Inflammatory macrophage treated with lipopolysaccharide for 1 hour (primary cell): ENCODE results near the gene ZFPM1.
A peak's percentile ranks its signal among the peaks of the same experiment; 100 is the strongest.

Source experiments
- DNase-seq, 2 donors: peaks; one replicate each; pipeline ENCODE4 v3.0.0-alpha.2; 2020 to 2022

ZFPM1 gene

DNA sequence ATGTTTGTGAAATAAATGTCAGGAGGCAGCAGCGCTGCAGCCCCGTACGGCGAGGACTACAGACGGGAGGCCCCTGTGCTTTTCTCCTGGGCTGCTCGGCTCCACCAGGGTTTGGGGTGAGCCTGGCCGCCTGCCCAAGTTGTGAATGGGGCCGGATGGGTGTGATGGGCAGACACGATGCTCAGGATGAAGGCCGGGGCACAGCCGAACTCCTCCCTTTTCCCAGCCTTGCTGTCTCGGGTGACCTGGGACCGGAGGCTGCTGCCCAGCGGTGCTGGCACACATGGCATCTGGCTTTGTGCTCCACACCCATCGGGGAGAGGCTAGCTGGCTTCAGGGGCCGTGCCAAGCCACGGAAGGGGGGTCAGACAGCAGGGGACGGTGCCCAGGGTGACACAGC, 34.2 kb upstream of the ZFPM1 start:
- DNase-seq = no peak

DNA sequence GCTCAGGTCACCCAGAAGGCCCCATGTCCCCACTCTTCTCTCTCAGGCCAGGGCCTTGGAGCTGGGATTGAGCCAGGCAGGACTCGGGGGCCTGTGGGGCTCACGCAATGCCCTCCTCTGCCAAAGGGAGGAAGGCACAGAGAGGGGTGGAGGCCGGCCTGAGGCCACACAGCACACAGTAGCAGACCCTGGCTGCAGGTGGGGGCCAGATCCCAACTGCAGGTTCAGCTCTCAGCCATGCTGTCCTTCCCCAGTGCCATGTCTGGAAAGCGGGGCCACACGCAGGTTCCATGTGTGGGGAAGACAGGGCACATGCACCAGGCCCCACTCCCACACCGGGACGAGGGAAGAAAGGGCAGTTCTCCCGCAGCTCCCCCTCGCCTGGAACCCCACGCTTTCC, 33.3 kb upstream of the ZFPM1 start:
- no peak for DNase-seq

DNA sequence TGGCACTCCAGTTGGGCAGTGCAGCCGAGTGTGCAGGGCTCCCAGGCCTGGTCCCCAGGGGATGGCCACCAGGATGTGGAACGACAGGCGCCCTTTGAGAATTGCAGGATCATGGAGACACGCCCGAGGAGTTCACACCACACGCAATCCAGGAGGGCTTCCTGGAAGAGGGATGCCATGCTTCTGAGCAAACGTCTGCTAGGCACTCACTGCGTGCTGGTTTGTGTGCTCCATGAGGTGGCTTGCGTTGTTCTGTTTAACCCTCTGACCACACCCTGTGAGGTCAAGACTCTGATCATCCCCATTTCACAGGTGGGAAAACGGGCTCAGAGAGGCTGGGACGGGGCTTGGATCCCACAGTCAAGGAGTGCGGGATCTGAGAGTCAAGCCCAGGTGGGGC, 32.6 kb upstream of the ZFPM1 start:
- DNase-seq = no peak

DNA sequence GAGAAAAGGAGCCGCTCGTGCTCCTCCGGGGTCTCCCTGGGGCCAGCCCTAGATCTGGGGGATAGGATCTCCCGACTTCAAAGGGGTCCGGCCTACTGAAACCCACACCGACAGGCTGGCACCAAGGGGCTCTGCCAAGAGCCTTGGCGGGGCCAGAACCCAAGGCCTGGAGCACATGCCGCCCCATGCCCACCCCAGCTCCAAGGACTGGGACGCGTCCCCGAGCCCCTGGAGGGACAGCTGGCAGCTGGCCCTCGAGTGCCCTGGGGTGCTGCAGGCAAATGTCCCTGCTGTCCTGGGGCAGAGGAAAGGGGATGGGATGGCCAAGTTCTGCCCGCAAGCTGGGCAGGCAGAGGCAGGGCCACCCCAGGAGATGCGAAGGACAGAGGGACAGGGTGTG, 31.8 kb upstream of the ZFPM1 start:
- DNase-seq = no peak

DNA sequence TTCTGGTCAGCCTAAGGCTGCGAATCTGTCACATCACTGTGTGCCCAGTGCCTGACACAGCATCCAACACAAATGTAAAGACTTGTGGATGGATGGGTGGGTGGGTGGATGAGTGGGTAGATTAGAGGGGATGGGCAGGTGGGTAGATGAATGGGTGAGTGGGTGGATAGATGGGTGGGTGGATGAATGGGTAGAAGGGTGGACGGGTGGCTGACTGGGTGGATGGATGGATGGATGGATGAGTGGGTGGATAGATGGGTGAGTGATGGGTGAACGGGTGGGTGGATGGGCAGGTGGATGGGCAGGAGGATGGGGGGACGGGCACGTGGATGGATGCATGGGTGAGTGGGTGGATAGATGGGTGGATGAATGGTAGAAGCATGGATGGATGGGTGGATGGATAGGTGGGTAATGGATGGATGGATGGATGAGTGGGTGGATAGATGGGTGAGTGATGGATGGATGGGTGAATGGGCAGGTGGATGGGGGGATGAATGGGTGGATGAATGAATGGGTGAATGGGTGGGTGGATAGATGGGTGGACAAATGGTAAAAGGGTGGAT, 31.1 kb upstream of the ZFPM1 start:
- DNase-seq = no peak

DNA sequence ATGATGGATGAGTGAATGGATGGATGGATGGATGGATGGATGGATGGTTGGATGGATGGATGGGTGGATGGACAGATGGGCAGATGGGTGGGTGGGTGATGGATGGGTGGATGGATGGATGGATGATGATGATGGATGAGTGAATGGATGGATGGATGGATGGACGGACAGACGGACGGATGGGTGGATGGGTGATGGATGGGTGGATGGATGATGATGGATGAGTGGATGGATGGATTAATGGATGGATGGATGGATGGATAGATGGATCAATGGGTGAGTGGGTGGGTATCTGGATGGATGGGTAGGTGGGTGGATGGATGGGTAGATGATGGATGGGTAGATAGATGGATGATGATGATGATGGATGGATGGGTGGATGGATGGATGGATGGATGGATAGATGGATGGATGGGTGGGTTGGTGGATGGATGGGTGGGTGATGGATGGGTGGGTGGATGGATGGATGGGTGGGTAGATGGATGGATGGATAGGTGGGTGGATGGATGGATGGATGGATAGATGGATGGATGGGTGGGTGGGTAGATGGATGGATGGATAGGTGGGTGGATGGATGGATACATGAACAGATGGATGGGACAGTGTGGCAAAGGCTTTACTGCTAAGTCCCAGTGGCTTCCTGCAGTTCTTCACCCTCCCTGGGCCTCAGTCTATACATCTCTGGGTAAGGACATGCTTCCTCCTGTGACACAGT, 30.2 kb upstream of the ZFPM1 start:
- DNase-seq = no peak

DNA sequence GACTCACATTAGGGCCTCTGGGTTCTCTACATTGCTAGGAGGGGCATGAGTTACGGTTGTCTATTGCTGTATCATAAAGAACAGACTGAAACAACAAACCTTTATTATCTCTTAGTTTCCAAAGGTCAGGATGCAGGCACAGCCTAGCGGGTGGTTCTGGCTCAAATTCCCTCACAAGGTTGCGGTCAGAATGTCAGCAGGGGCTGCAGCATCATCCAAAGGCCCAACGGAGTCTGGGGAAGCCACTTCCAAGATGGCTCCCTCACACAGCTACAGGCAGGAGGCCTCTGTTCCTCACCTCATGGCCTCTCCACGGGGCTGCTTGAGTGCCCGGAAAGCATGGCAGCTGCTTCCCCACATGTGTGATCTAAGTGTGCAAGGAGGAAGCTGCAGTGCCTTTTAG, 29.6 kb upstream of the ZFPM1 start:
- DNase-seq = no peak

DNA sequence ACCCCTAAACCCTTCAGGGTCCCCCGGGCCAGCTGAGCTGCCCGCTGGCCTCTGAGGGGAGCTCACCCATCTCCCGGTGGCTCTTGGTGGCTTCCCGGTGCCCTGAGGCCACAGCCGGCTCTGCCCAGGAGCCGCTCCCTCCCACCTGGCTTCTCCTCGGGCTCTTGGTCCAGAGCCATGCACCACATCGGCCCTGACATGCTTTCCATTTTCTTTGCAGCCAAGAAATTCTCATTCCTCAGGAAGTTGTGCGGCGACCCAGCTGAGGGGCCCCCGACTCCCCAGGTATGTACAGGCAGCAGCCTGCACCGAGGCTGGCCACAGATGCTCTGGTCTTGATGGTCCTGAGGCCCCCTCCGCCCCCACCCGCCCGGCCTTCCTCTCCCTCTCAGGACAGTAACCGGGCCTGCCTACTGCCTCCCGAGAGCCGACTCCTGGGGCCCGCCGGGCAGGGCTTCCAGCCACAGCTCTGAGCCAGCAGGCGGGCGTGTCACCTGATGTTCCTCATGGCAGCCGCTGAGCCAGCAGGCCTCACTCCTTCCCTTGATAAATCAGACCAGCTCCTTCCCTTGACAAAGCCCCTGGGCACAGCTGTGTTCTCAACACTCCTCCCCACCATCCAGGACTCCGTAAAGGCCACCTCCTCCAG, 28.4 kb upstream of the ZFPM1 start:
- no peak for DNase-seq

DNA sequence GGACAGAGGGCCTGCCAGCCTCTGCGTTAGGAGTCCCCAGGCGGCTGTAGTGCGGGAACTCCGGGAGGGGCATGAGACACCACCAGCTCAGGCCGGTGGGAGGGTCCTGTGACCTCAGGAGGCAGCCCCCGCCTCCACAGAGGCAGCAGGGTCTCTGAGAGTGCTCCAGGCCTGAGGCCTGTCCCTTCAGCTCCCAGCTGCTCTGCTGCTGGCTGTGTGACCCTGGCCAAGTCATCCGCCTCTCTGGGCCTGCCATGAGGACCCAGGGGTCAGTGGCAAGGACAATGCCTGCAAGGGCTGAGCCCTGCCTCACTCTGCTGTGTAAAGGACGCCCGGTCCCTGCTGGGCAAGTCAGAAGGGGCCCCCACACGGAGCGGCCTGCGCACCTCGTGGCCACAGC, 27.1 kb upstream of the ZFPM1 start:
- no peak for DNase-seq

DNA sequence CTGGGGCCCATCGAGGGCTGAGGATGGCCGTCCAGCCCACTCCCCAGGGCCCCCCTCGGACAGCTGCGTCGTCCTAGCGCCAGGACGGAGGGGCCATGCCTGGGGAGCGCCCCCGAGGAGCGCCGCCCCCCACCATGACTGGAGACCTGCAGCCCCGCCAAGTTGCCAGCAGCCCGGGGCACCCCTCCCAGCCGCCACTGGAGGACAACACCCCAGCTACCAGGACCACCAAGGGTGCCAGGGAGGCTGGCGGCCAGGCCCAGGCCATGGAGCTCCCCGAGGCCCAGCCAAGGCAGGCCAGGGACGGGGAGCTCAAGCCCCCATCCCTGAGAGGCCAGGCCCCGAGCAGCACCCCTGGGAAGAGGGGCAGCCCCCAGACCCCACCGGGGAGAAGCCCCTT, 25.7 kb upstream of the ZFPM1 start:
- no peak for DNase-seq

DNA sequence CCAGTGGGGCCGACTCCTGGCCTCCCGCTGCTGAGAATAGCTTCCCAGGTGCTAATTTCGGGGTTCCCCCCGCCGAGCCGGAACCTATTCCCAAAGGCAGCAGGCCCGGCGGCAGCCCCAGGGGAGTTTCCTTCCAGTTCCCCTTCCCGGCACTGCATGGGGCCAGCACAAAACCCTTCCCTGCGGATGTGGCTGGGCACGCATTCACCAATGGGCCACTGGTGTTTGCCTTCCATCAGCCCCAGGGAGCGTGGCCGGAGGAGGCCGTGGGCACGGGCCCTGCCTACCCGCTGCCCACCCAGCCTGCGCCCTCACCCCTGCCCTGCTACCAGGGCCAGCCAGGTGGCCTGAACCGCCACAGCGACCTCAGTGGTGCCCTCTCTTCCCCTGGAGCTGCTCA, 24.9 kb upstream of the ZFPM1 start:
- DNase-seq = no peak

DNA sequence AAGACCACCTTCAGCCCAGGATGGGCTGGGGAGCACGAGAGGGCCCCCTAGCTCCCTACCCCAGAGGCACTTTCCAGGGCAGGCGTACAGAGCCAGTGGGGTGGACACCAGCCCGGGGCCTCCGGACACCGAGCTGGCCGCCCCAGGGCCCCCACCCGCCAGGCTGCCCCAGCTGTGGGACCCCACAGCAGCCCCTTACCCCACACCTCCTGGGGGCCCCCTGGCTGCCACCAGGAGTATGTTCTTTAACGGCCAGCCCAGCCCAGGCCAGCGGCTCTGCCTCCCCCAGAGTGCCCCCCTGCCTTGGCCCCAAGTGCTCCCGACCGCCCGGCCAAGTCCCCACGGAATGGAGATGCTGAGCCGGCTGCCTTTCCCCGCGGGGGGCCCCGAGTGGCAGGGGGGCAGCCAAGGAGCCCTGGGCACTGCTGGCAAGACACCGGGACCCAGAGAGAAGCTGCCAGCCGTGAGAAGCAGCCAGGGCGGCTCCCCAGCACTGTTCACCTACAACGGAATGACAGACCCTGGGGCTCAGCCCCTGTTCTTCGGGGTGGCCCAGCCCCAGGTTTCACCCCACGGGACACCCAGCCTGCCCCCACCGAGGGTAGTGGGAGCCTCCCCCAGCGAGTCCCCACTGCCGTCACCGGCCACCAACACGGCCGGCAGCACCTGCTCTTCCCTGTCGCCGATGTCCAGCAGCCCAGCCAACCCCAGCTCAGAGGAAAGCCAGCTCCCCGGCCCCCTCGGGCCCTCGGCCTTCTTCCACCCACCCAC, 24.3 kb upstream of the ZFPM1 start:
- DNase-seq = no peak

DNA sequence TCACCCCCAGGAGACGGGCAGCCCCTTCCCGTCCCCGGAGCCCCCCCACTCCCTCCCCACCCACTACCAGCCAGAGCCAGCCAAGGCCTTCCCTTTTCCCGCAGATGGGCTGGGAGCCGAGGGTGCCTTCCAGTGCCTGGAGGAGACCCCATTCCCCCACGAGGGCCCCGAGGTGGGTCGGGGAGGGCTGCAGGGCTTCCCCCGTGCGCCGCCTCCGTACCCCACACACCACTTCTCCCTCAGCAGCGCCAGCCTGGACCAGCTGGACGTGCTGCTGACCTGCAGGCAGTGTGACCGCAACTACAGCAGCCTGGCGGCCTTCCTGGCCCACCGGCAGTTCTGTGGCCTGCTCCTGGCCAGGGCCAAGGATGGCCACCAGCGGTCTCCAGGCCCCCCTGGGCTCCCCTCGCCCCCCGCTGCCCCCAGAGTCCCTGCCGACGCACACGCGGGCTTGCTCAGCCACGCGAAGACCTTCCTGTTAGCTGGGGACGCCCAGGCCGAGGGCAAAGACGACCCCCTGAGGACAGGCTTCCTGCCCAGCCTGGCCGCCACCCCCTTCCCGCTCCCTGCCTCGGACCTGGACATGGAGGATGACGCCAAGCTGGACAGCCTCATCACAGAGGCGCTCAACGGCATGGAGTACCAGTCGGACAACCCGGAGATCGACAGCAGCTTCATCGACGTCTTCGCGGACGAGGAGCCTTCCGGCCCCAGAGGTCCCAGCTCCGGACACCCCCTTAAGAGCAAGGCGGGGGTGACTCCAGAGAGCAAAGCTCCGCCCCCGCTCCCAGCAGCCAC, 23.5 kb upstream of the ZFPM1 start:
- no peak for DNase-seq

DNA sequence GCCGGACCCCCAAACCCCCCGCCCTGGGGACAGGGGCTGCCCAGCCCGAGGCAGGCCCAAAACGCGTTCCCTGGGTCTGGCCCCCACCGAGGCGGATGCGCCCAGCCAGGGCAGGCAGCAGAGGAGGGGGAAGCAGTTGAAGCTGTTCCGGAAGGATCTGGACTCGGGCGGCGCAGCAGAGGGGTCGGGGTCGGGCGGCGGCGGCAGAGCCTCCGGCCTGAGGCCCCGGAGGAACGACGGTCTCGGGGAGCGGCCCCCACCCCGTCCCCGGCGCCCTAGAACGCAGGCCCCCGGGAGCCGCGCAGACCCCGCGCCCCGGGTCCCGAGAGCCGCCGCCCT, 22.9 kb upstream of the ZFPM1 start:
- DNase-seq = no peak

DNA sequence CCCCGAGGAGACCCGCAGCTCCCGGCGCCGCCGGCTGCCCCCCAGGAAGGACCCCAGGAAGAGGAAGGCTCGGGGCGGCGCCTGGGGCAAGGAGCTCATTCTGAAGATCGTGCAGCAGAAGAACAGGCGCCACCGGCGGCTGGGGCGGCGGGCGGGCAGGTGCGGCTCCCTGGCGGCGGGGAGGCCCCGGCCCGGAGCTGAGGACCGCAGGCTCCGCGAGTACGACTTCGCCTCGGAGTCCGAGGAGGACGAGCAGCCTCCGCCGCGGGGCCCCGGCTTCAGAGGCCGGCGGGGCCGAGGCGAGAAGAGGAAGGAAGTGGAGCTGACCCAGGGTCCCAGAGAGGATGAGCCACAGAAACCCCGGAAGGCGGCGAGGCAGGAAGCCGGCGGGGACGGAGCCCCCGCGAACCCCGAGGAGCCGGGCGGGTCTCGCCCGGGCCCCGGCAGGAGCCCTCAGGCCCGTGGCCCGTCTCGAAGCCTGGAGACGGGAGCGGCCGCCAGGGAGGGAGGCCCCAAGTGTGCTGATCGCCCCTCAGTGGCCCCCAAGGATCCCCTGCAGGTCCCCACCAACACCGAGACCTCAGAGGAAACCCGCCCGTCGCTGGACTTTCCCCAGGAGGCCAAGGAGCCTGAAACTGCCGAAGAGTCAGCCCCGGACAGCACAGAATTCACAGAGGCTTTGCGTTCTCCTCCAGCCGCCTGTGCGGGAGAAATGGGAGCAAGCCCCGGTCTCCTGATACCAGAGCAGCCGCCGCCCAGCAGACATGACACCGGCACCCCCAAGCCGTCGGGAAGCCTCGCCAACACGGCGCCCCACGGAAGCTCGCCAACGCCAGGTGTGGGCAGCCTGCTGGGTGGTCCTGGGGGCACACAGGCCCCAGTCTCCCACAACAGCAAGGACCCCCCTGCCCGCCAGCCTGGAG, 22.3 kb upstream of the ZFPM1 start:
- peak; percentile 22 to 49 for DNase-seq

DNA sequence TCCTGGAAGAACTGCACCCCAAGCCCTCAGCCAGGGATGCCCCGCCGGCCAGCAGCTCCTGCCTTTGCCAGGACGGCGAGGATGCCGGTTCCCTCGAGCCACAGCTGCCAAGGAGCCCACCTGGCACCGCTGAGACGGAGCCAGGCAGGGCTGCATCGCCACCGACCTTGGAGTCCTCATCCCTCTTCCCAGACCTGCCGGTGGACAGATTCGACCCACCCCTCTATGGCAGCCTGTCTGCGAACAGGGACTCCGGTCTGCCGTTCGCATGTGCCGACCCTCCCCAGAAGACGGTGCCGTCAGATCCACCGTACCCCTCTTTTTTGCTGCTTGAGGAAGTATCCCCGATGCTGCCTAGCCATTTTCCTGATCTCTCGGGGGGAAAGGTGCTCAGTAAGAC, 21.4 kb upstream of the ZFPM1 start:
- no peak for DNase-seq

DNA sequence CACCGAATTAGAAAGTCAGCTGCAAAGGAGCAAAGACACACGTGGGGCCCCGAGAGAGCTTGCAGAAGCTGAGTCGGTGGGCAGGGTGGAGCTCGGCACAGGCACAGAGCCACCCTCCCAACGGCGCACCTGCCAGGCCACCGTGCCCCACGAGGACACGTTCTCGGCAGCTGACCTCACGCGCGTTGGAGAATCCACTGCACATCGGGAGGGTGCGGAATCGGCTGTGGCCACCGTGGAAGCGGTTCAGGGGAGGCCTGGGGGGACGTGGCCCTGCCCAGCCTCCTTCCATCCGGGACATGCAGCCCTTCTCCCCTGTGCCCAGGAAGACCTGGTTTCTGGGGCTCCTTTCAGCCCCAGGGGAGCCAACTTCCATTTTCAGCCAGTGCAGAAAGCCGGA, 20.9 kb upstream of the ZFPM1 start:
- DNase-seq = no peak

DNA sequence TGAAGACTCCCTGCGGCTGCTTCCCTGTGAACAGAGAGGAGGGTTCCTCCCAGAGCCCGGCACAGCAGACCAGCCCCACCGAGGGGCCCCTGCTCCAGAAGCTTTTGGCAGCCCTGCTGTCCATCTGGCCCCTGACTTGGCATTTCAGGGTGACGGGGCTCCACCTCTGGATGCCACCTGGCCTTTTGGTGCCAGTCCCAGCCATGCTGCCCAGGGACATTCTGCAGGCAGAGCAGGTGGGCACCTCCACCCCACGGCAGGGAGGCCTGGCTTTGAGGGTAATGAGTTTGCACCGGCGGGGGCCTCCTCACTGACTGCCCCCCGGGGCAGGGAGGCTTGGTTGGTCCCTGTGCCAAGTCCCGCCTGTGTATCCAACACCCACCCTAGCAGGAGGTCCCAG, 20.3 kb upstream of the ZFPM1 start:
- no peak for DNase-seq

DNA sequence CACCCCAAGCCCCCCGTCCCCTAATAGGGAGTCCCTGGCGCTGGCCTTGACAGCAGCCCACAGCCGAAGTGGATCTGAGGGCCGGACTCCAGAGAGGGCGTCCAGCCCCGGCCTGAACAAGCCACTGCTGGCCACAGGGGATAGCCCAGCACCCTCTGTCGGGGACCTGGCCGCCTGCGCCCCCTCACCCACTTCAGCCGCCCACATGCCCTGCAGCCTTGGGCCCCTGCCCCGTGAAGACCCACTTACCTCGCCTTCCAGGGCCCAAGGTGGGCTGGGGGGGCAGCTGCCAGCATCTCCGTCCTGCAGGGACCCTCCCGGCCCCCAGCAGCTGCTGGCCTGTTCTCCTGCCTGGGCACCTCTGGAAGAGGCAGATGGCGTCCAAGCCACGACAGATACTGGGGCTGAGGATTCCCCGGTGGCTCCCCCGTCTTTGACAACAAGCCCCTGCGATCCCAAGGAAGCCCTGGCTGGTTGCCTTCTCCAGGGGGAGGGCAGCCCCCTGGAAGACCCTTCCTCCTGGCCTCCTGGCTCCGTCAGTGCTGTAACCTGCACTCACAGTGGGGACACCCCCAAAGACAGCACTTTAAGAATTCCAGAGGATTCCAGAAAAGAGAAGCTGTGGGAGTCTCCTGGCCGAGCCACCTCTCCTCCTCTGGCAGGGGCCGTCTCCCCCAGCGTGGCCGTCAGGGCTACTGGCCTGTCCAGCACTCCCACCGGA, 19.3 kb upstream of the ZFPM1 start:
- no peak for DNase-seq

DNA sequence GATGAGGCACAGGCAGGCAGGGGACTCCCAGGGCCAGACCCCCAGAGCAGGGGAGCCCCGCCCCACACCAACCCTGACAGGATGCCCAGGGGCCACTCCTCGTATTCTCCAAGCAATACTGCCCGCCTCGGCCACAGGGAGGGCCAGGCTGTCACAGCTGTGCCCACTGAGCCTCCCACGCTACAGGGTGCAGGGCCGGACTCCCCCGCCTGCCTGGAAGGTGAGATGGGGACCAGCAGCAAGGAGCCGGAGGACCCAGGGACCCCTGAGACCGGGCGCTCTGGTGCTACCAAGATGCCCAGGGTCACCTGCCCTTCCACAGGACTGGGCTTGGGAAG, 18.8 kb upstream of the ZFPM1 start:
- DNase-seq = no peak

DNA sequence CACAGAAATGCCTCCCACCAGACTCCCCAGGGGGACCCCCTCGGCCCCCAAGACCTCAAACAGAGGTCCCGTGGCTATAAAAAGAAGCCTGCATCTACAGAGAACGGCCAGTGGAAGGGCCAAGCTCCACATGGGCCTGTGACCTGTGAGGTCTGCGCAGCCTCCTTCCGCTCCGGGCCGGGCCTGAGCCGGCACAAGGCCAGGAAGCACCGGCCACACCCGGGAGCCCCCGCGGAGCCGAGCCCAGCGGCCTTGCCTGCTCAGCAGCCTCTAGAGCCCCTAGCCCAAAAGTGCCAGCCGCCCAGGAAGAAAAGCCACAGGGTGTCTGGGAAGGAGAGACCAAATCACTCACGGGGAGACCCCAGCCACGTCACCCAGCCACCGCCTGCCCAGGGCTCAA, 18.3 kb upstream of the ZFPM1 start:
- DNase-seq = no peak
